ENCODE results near the gene MACO1. TPM values are rescaled to one million over a fixed set of nuclear protein-coding genes. Genes with fewer than 3 reads are reported as not detected.
"Not testable (repeated sequence)": the region's sequence is repeated elsewhere in the genome, so short reads cannot be mapped to it uniquely, and the experiment has no call there.

The MACO1 gene
- total RNA-seq, 1 experiment from 2014 or later, result 12.4 TPM

GRCh38 chr1:25458541-25459298, 28.0 kb downstream of the MACO1 start:
- no peak for DNase-seq (ENCODE audit: low spot score)

- no peak for DNase-seq (ENCODE audit: low spot score)
Observed at GRCh38 chr1:25460020-25460419, 29.3 kb downstream of the MACO1 start.

- not testable (repeated sequence) for DNase-seq (ENCODE audit: low spot score)
Observed at GRCh38 chr1:25460816-25461215, 30.1 kb downstream of the MACO1 start.

GRCh38 chr1:25461849-25462248, 31.2 kb downstream of the MACO1 start:
- DNase-seq (ENCODE audit: low spot score), result no peak

GRCh38 chr1:25462732-25463131, 32.0 kb downstream of the MACO1 start:
- DNase-seq (ENCODE audit: low spot score), result no peak

- DNase-seq (ENCODE audit: low spot score), result no peak
Observed at GRCh38 chr1:25467193-25467592, 36.5 kb downstream of the MACO1 start.

- DNase-seq (ENCODE audit: low spot score), result no peak
Observed at GRCh38 chr1:25467616-25468015, 36.9 kb downstream of the MACO1 start.

GRCh38 chr1:25468033-25468432, 37.3 kb downstream of the MACO1 start:
- no peak for DNase-seq (ENCODE audit: low spot score)

GRCh38 chr1:25469177-25469576, 38.5 kb downstream of the MACO1 start:
- no peak for DNase-seq (ENCODE audit: low spot score)

- DNase-seq (ENCODE audit: low spot score), result no peak
Observed at GRCh38 chr1:25472471-25472870, 41.8 kb downstream of the MACO1 start.

GRCh38 chr1:25473653-25474225, 43.0 kb downstream of the MACO1 start:
- no peak for DNase-seq (ENCODE audit: low spot score)

GRCh38 chr1:25474439-25475047, 43.8 kb downstream of the MACO1 start:
- DNase-seq (ENCODE audit: low spot score), result no peak

GRCh38 chr1:25476186-25477097, 45.7 kb downstream of the MACO1 start:
- no peak for DNase-seq (ENCODE audit: low spot score)

GRCh38 chr1:25477448-25478034, 46.8 kb downstream of the MACO1 start:
- no peak for DNase-seq (ENCODE audit: low spot score)

- no peak for DNase-seq (ENCODE audit: low spot score)
Observed at GRCh38 chr1:25478633-25479032, 47.9 kb downstream of the MACO1 start.

GRCh38 chr1:25481625-25482024, 50.9 kb downstream of the MACO1 start:
- DNase-seq (ENCODE audit: low spot score), result no peak

- no peak for DNase-seq (ENCODE audit: low spot score)
Observed at GRCh38 chr1:25482211-25482610, 51.5 kb downstream of the MACO1 start.

GRCh38 chr1:25484096-25484495, 53.4 kb downstream of the MACO1 start:
- DNase-seq (ENCODE audit: low spot score), result no peak

GRCh38 chr1:25484533-25484932, 53.8 kb downstream of the MACO1 start:
- DNase-seq (ENCODE audit: low spot score), result no peak

GRCh38 chr1:25485536-25486411, 55.1 kb downstream of the MACO1 start:
- DNase-seq (ENCODE audit: low spot score), result no peak

- no peak for DNase-seq (ENCODE audit: low spot score)
Observed at GRCh38 chr1:25486602-25487001, 55.9 kb downstream of the MACO1 start.

Data from A172 (cell line).